Loucy (cell line): ENCODE results near the gene EEFSEC.

Experiments used
- EZH2phosphoT487 ChIP-seq: fragments of 200-600 bp; IDR thresholded peaks from 2 replicates; pipeline ENCODE4 v1.6.1; 2018; ENCODE audit warnings: antibody characterized with exemption, mild to moderate bottlenecking, moderate library complexity, borderline replicate concordance
- TF ChIP-seq, protein P1 (sequence below): fragments of 200-600 bp; sonication (generic); conservative IDR thresholded peaks from 2 replicates; pipeline ENCODE4 v1.5.1; 2014; ENCODE audit warnings: mild to moderate bottlenecking, antibody characterized with exemption, low read length

DNA sequence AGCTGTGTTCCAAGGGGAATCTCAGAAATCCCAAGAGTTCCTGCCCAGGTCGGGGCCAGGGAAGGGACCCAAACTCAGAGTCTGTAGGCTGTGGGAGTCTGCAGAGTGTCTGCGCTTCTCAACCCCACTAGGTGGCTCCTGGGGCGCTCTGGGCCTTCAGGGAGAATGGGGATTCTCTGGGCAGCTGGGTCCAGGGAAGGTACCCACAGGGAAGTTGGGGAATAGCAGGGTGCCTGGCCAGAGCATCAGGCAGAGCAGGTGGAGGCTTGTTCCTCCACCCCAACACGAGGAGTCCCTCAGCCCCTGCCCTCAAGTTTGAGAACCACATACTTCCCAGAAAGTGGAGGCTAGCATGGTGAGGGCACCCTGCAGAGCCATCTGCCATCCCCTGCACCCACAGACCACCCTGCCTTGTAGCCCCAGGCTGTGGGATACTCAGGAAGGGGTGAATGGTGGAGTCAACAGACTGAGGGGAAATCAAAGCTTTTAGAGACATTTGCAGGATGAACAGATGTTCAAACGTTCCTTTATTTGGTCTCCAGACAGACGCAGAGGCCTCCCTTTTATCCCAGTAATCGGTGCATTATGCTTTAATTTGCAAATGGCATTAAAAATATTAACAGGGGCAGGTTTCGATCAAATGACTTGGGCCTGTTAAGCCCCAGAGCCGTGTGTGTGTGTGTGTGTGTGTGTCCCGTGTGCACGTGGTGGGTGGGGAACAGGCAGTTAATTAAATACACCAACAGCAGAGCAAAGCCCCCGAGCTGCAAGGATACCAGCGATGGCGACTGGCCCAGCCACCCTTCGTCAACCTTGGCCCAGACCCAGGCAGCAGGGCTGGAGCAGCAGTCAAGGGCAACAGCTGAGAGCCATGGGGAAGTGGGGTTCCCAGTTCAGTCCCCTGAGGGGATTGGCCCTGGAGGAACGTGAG is 255.7 kb downstream of the EEFSEC start:
- TF ChIP-seq, protein P1, sequence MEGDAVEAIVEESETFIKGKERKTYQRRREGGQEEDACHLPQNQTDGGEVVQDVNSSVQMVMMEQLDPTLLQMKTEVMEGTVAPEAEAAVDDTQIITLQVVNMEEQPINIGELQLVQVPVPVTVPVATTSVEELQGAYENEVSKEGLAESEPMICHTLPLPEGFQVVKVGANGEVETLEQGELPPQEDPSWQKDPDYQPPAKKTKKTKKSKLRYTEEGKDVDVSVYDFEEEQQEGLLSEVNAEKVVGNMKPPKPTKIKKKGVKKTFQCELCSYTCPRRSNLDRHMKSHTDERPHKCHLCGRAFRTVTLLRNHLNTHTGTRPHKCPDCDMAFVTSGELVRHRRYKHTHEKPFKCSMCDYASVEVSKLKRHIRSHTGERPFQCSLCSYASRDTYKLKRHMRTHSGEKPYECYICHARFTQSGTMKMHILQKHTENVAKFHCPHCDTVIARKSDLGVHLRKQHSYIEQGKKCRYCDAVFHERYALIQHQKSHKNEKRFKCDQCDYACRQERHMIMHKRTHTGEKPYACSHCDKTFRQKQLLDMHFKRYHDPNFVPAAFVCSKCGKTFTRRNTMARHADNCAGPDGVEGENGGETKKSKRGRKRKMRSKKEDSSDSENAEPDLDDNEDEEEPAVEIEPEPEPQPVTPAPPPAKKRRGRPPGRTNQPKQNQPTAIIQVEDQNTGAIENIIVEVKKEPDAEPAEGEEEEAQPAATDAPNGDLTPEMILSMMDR = no peak; the same call in 1 of the 2 replicates
- TF ChIP-seq EZH2phosphoT487 = no peak
